OCI-LY1 (cell line): Measurements from ENCODE around the gene COA8.

Experiments used
- H2AFZ ChIP-seq: fragments of 200-600 bp; sonication (generic), shearing (Covaris generic); 2 replicates; pipeline ENCODE4 v1.6.0; 2014; ENCODE audit warnings: antibody characterized with exemption, mild to moderate bottlenecking, low read length
- H3F3A ChIP-seq: fragments of 200-600 bp; sonication (generic), shearing (Covaris generic); 2 replicates; pipeline ENCODE4 v1.6.0; 2014; ENCODE audit warnings: mild to moderate bottlenecking, antibody characterized with exemption, low read length, moderate library complexity; ENCODE audit not compliant: insufficient read depth
- H3K27ac ChIP-seq: fragments of 200-600 bp; sonication (generic); 2 replicates; pipeline ENCODE4 v1.5.1; 2014; ENCODE audit warnings: low read length, mixed run types, mild to moderate bottlenecking, low read depth; ENCODE audit not compliant: poor library complexity, severe bottlenecking
- H3K27me3 ChIP-seq: fragments of 200-600 bp; sonication (generic); 2 replicates; pipeline ENCODE4 v1.6.0; 2014; ENCODE audit warnings: antibody characterized with exemption, mild to moderate bottlenecking, low read length, moderate library complexity; ENCODE audit not compliant: insufficient read depth
- H3K36me3 ChIP-seq: fragments of 200-600 bp; sonication (generic); 2 replicates; pipeline ENCODE4 v1.6.1; 2014; ENCODE audit warnings: mild to moderate bottlenecking, antibody characterized with exemption, low read length, moderate library complexity, mixed read lengths; ENCODE audit not compliant: insufficient read depth
- H3K4me1 ChIP-seq: fragments of 200-600 bp; sonication (generic); 2 replicates; pipeline ENCODE4 v1.5.1; 2014; ENCODE audit warnings: mild to moderate bottlenecking, low read length, moderate library complexity; ENCODE audit not compliant: insufficient read depth, severe bottlenecking
- H3K4me2 ChIP-seq: fragments of 200-600 bp; sonication (generic), shearing (Covaris generic); 2 replicates; pipeline ENCODE4 v1.6.1; 2014; ENCODE audit warnings: low read length
- H3K4me3 ChIP-seq: fragments of 200-600 bp; sonication (generic); 2 replicates; pipeline ENCODE4 v1.5.1; 2014; ENCODE audit warnings: low read length, low read depth, mild to moderate bottlenecking, mixed read lengths; ENCODE audit not compliant: poor library complexity, severe bottlenecking
- H3K79me2 ChIP-seq: fragments of 200-600 bp; shearing (Covaris generic); 2 replicates; pipeline ENCODE4 v1.6.1; 2016; ENCODE audit warnings: mixed run types, low read length, mixed read lengths; ENCODE audit not compliant: insufficient read depth
- H3K9ac ChIP-seq: fragments of 200-600 bp; sonication (generic), shearing (Covaris generic); 2 replicates; pipeline ENCODE4 v1.6.1; 2014; ENCODE audit warnings: mild to moderate bottlenecking, low read length, mixed read lengths
- H3K9me2 ChIP-seq: fragments of 200-600 bp; sonication (generic), shearing (Covaris generic); 2 replicates; pipeline ENCODE4 v1.6.1; 2014; ENCODE audit warnings: low read depth, mild to moderate bottlenecking, low read length, mixed read lengths
- H3K9me3 ChIP-seq: fragments of 200-600 bp; shearing (Covaris generic); 2 replicates; pipeline ENCODE4 v1.6.1; 2014; ENCODE audit warnings: low read length, mixed read lengths
- H4K20me1 ChIP-seq: fragments of 200-600 bp; sonication (generic), shearing (Covaris generic); 2 replicates; pipeline ENCODE4 v1.6.0; 2016; ENCODE audit warnings: mild to moderate bottlenecking, low read length; ENCODE audit not compliant: insufficient read depth
- CTCF ChIP-seq: fragments of 200-600 bp; sonication (generic), shearing (Covaris generic); IDR thresholded peaks from 2 replicates; pipeline ENCODE4 v1.5.1; 2017; ENCODE audit warnings: mild to moderate bottlenecking, antibody characterized with exemption, low read length, moderate library complexity, mixed read lengths
- EZH2 ChIP-seq: fragments of 200-600 bp; sonication (generic), shearing (Covaris generic); IDR thresholded peaks from 2 replicates; pipeline ENCODE4 v1.8.0; 2017; ENCODE audit warnings: borderline replicate concordance, mixed run types, mild to moderate bottlenecking, antibody characterized with exemption, low read length, moderate library complexity, mixed read lengths

COA8 gene

GRCh38 chr14:103551338-103551762 lies 11.4 kb upstream of the COA8 start:
- no peak overlapping the region for H3K4me3 ChIP-seq
- H3K9me2 ChIP-seq: no peaks in the 10 kb centered on the region
- H3K4me1 ChIP-seq: no peaks in the 10 kb centered on the region
- H3K79me2 ChIP-seq: no peaks in the 10 kb centered on the region
- H3K4me2 ChIP-seq: no peak overlapping the region
- H3F3A ChIP-seq: no peaks in the 10 kb centered on the region
- no peak for TF ChIP-seq EZH2
- TF ChIP-seq CTCF: no peak
- no peak overlapping the region for H3K27ac ChIP-seq
- no peaks in the 10 kb centered on the region for H3K9me3 ChIP-seq
- H3K27me3 ChIP-seq: no peaks in the 10 kb centered on the region
- H3K36me3 ChIP-seq: no peaks in the 10 kb centered on the region
- no peak overlapping the region for H3K9ac ChIP-seq
- no peak overlapping the region for H2AFZ ChIP-seq
- H4K20me1 ChIP-seq: no peaks in the 10 kb centered on the region

DNA sequence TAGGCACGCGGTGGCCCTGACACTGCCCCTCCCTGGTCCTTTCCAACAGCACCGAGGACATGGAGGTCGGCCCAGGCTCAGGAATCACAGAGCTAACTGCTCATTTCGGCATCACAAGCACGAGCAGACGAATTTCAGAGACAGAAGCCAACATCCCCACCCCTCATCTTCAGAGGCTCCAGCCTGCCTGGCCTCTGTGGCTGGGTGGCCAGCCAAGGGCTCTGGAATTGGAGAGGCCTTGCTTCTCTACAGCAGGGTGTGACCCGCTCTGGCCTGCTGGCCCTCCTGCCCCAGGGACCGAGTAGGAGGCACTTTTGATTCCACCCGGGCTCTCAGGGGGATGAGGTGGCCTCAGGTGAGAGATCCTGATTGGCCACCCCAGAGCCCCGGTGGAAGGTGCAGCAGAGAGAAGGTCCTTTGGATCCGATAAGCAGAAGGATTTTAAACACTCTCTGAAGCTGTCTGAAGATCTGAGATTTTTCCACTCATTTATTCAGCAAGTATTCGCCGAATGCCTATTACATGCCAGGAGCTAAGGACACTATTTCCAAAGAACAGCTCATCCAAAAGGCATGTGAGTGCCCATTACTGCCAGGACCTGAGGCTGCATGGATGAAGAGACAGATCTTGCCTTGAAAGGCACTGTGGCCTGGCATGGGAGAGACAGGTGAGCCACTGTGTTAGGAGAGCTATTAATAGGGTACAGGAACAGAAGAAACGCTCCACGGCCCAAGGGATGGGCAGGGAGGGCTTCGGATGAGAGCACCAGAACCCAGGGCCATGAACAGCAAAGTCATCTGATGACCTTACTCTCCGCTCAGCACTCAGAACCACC lies 10.5 kb upstream of the COA8 start:
- H3K4me2 ChIP-seq: no peak overlapping the region
- H3K9me3 ChIP-seq: no peaks in the 10 kb centered on the region
- no peaks in the 10 kb centered on the region for H4K20me1 ChIP-seq
- H3K4me1 ChIP-seq: no peaks in the 10 kb centered on the region
- peaks cover 6% of the 10 kb centered on the region; the same call in 1 of the 2 replicates for H3K79me2 ChIP-seq
- H2AFZ ChIP-seq: no peak overlapping the region
- no peak for TF ChIP-seq EZH2
- TF ChIP-seq CTCF: no peak
- no peak overlapping the region for H3K4me3 ChIP-seq
- no peak overlapping the region for H3K27ac ChIP-seq
- no peaks in the 10 kb centered on the region for H3K27me3 ChIP-seq
- peaks cover 4% of the 10 kb centered on the region; the same call in 1 of the 2 replicates for H3K36me3 ChIP-seq
- H3F3A ChIP-seq: no peaks in the 10 kb centered on the region
- H3K9me2 ChIP-seq: no peaks in the 10 kb centered on the region
- no peak overlapping the region for H3K9ac ChIP-seq

DNA sequence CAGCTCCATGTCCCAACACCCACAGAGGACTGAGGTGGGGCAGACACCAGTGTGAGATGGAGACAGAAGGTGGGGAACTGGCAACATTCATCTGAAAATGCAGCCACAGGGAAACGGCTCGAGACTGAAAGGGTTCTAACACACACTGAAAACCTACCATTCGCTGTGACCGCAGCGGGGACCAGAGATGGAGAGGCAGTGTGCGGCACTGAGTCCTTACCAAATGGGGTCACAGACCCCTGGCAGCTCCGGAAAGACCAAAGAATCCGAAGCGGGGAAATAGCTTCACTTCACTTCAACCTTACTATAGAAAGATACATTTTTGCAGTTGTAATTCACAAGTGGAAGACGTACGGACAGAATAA lies 9.9 kb upstream of the COA8 start:
- no peak overlapping the region for H2AFZ ChIP-seq
- H3K79me2 ChIP-seq: peaks cover 10% of the 10 kb centered on the region; the same call in 1 of the 2 replicates
- H3K36me3 ChIP-seq: peaks cover 10% of the 10 kb centered on the region; the same call in 1 of the 2 replicates
- no peaks in the 10 kb centered on the region for H3K4me1 ChIP-seq
- H3K9me2 ChIP-seq: no peaks in the 10 kb centered on the region
- no peak overlapping the region for H3K27ac ChIP-seq
- H3K4me2 ChIP-seq: no peak overlapping the region
- no peaks in the 10 kb centered on the region for H3K27me3 ChIP-seq
- no peaks in the 10 kb centered on the region for H3F3A ChIP-seq
- H3K4me3 ChIP-seq: no peak overlapping the region
- no peak overlapping the region for H3K9ac ChIP-seq
- TF ChIP-seq EZH2: no peak
- TF ChIP-seq CTCF: no peak
- no peaks in the 10 kb centered on the region for H4K20me1 ChIP-seq
- H3K9me3 ChIP-seq: no peaks in the 10 kb centered on the region
